GM21619 (cell line): ENCODE data around the gene ADH1B.
"Not testable (repeated sequence)": the region's sequence is repeated elsewhere in the genome, so short reads cannot be mapped to it uniquely, and the experiment has no call there.

Experiments used
- ATAC-seq: cut with Tn5 transposase; IDR thresholded peaks from one replicate; pipeline ENCODE4 v1.9.1; 2021; ENCODE audit not compliant: unreplicated experiment

The ADH1B gene

GRCh38 chr4:99324979-99325378, 3.8 kb upstream of the ADH1B start:
- no peak for ATAC-seq

GRCh38 chr4:99324361-99324760, 3.2 kb upstream of the ADH1B start:
- ATAC-seq = no peak

- no peak for ATAC-seq
These were observed 2.6 kb upstream of the ADH1B start for GRCh38 chr4:99323756-99324155.

DNA sequence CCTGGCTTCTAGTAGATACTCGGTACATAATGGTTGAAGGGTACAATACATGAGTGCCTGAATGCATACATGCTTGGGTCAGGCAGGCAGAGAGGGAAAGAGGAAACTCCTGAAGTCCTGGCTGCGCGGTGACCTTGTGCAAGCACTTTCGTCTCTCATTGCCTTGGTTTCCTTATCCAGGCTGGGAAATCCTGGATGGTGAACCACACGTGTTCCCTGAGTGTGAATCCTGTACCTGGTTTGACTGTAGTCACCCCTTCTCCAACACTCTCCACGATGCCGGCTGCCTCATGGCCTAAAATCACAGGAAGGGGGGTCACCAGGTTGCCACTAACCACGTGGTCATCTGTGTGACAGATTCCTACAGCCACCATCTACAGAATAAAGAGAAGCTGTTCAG, 3.4 kb downstream of the ADH1B start:
- ATAC-seq = not testable (repeated sequence)

- ATAC-seq = no peak
These were observed 3.8 kb downstream of the ADH1B start for GRCh38 chr4:99317354-99317753.

GRCh38 chr4:99315839-99316238, 5.4 kb downstream of the ADH1B start:
- no peak for ATAC-seq

- no peak for ATAC-seq
These were observed 7.0 kb downstream of the ADH1B start for GRCh38 chr4:99314211-99314610.

DNA sequence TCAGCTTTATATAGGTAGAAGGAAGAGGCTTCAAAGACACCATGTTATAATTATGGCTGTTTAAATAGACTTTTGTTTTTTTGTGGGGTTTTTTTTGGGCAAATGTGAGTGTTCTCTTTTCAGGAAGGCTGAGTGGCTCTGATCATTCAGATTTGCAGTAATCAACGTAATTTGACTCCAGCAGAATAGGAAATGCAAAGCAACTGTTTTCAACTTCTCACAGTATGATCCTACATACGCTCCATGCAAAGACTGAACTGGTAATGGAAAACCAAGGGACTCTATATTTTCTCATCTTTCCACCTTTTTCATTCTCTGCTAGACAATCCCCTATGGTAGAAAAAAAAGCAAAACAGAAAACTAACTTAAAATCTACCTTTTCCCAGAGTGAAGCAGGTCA, 10.8 kb downstream of the ADH1B start:
- ATAC-seq = no peak

- no peak for ATAC-seq
These were observed 15.4 kb downstream of the ADH1B start for GRCh38 chr4:99305638-99306400.

DNA sequence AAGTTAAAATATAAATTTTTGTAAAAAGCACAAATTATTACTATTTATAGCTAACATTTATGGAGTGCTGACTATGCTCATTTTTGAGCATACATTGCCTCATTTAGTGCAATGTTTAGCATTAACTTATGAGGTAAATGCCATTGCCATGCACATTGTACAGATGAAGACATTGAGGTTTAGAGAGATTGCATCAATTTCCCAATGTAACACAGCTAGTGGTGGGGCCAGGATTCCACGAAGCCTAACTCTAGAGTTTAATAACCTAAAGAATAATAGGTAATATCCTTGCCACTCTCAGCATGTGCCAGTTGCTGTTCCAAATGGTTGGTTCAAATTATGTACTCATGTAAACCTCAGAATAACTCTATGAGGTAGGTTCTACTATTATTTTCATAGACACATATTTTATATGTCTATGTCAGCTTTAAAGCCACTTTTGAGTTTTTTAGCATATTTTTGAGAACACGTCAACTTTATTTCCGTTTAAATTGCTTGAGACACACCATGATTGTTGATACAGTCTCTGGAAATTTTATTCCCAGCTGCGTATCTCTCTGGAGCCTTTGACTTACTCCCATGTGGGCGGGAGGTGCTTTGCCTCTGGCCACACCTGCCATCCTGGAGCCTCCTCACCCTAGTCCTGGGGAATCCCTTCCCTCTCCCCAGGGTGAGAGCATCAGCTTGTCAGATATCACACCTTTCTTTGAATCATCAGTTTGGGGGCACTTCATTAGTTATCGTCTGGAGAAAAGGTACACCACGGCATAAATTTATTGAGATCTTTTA, 19.6 kb downstream of the ADH1B start:
- ATAC-seq = no peak

- no peak for ATAC-seq
These were observed 20.3 kb downstream of the ADH1B start for GRCh38 chr4:99300934-99301333.

GRCh38 chr4:99293357-99293756, 27.8 kb downstream of the ADH1B start:
- no peak for ATAC-seq

GRCh38 chr4:99290848-99291786, 30.1 kb downstream of the ADH1B start, which contains the start of gene ADH1A:
Gene ADH1A (minus strand): TSS chr4:99290985. CDS start chr4:99290914, 71 bp downstream.
- ATAC-seq = no peak

DNA sequence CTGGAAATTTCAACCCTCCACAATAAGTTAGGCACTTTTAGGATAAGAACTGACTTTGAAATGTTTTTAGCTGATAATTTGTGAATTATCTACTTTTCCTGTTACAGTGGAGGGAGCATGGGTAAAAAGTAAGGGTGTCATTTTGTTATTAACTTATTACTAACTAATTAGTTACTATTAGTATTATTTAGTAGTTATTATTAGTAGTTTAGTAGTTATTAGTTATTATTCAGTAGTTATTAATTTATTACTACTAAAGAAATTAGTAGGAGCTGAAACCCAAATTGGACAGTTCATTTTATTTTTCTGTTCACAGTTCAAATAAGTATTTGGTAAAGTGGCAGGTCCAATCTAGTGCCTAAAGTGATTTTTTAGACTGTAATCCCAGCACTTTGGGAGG, 35.8 kb downstream of the ADH1B start:
- no peak for ATAC-seq

GRCh38 chr4:99282731-99283130, 38.5 kb downstream of the ADH1B start:
- no peak for ATAC-seq

DNA sequence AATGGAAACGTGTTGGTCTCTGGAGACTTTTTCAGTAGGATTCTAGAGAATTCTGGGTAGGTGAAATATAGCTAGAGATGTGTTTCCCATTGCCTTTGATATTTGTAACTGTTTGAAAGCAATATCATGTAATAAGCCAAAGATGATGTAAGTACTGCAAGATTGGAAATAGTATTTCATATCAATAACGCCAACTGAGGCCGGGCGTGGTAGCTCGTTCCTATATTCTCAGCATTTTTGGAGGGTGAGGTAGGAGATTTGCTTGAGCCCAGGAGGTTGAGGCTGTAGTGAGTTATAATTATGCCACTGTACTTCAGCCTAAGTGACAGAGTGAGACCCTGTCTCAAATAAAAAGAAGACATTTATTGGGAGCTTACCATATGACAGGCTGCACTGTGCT, 39.9 kb downstream of the ADH1B start:
- ATAC-seq = no peak

- no peak for ATAC-seq
These were observed 44.8 kb downstream of the ADH1B start for GRCh38 chr4:99276417-99276816.

- no peak for ATAC-seq
These were observed 45.3 kb downstream of the ADH1B start for GRCh38 chr4:99275885-99276284.

GRCh38 chr4:99275050-99275449, 46.2 kb downstream of the ADH1B start:
- ATAC-seq = no peak

DNA sequence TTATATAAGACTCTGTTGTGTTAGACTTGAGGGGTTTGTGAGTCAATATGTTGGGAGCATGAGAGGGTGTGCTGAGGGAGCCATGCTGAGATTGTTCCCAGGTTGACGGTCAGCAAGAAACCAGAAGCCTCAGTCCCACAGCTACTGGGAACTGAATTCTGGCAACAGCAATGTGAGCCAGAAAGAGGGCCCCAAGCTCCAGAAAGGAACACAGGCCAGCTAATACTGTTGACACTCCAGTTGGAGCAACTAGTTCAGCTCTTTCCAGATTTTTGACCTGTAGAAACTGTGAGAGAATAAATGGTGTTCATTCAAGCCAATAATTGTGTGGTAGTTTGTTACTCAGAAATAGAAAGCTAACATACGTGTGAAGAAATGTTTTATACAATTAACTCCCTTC, 47.5 kb downstream of the ADH1B start:
- no peak for ATAC-seq

DNA sequence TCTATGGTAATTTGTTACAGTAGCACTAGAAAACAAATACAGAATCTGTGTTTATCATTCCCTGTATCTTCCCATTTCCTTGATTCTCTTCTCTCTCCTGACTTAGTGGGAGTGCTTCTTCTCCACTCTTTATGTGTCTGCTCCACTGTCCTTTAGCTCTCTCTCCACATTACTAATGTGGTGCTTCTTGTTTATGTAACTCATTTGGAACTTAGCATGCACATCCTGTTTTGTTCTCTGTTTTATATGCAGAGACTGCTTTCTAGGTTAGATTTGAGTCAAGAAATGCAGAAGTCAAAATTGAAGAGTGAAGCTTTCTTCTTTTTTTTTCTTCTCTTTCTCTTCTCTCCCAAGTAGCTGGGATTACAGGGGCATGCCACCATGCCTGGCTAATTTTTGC, 56.3 kb downstream of the ADH1B start:
- peak; percentile 78 for ATAC-seq
